IMR-90 (cell line): ENCODE results near the gene DNAJC19. TPM values are rescaled to one million over a fixed set of nuclear protein-coding genes. Genes with fewer than 3 reads are reported as not detected.

ENCODE experiments used
- ATAC-seq: fragments of 200-7000 bp; cut with Tn5 transposase; 2 replicates; pipeline ENCODE4 v1.9.1; 2020; ENCODE audit warnings: low read depth, mild to moderate bottlenecking, moderate library complexity
- BruUV-seq: library from RNA; stranded (reverse); fragments of 400-500 nt; replicated peaks from 2 replicates; lab custom pipeline; 2021; lab: Mats Ljungman, UMichigan
- CTCF ChIA-PET: fragments of 300-600 bp; formaldehyde crosslinking; extraction: SDS; loops from one replicate; lab custom pipeline; 2021; ENCODE audit warnings: antibody characterized with exemption; lab: Yijun Ruan, JAX
- POLR2A ChIA-PET: fragments of 300-600 bp; sonication (Branson Sonifier 250); formaldehyde crosslinking; loops from one replicate; lab custom pipeline; 2022; ENCODE audit warnings: antibody characterized with exemption; ENCODE audit not compliant: unreplicated experiment; lab: Charles Lee
- DNase-seq: peaks from one replicate; pipeline ENCODE4 v3.0.0; 2013
- H2AFZ ChIP-seq: replicated peaks from 2 replicates; pipeline ENCODE3; 2013; ENCODE audit warnings: low read length, mild to moderate bottlenecking; ENCODE audit not compliant: poor library complexity
- H2AK5ac ChIP-seq: 2 replicates; pipeline ENCODE4 v1.6.1; 2013; ENCODE audit warnings: low read depth, low read length, inconsistent platforms
- H2AK9ac ChIP-seq: replicated peaks from 2 replicates; pipeline ENCODE3; 2013; ENCODE audit warnings: mild to moderate bottlenecking, low read depth, low read length, moderate library complexity; ENCODE audit not compliant: poor library complexity
- H2BK120ac ChIP-seq: 2 replicates; pipeline ENCODE4 v1.6.1; 2013; ENCODE audit warnings: low read depth, low read length, inconsistent platforms
- H2BK15ac ChIP-seq: 3 replicates; pipeline ENCODE4 v1.6.1; 2013; ENCODE audit warnings: low read depth, low read length, inconsistent platforms
- H2BK20ac ChIP-seq: 2 replicates; pipeline ENCODE4 v1.6.1; 2013; ENCODE audit warnings: low read depth, mild to moderate bottlenecking, inconsistent platforms, low read length, moderate library complexity
- H2BK5ac ChIP-seq: 2 replicates; pipeline ENCODE4 v1.6.1; 2013; ENCODE audit warnings: mild to moderate bottlenecking, low read depth, low read length, inconsistent platforms; ENCODE audit not compliant: poor library complexity, severe bottlenecking
- H3K14ac ChIP-seq: replicated peaks from 2 replicates; pipeline ENCODE4 v1.6.1; 2013; ENCODE audit warnings: low read depth, low read length, inconsistent platforms
- H3K18ac ChIP-seq: 2 replicates; pipeline ENCODE4 v1.6.1; 2013; ENCODE audit warnings: low read depth, low read length, control low read depth
- H3K23ac ChIP-seq: 2 replicates; pipeline ENCODE4 v1.6.1; 2013; ENCODE audit warnings: low read depth, low read length, inconsistent platforms
- H3K27ac ChIP-seq: 2 replicates; pipeline ENCODE4 v1.5.1; 2013; ENCODE audit warnings: mild to moderate bottlenecking, control low read depth, low read length; ENCODE audit not compliant: insufficient read depth
- H3K27me3 ChIP-seq: 2 replicates; pipeline ENCODE4 v1.6.1; 2013; ENCODE audit warnings: low read length; ENCODE audit not compliant: control insufficient read depth, insufficient read depth
- H3K36me3 ChIP-seq: 2 replicates; pipeline ENCODE4 v1.6.1; 2013; ENCODE audit warnings: low read length, mixed read lengths; ENCODE audit not compliant: control insufficient read depth, insufficient read depth
- H3K4ac ChIP-seq: 2 replicates; pipeline ENCODE4 v1.6.1; 2013; ENCODE audit warnings: low read depth, low read length, inconsistent platforms
- H3K4me1 ChIP-seq: 2 replicates; pipeline ENCODE4 v1.6.1; 2013; ENCODE audit warnings: low read length, mixed read lengths; ENCODE audit not compliant: control insufficient read depth, insufficient read depth
- H3K4me2 ChIP-seq: 2 replicates; pipeline ENCODE4 v1.6.1; 2013; ENCODE audit warnings: low read depth, mild to moderate bottlenecking, control low read depth, low read length, moderate library complexity
- H3K4me3 ChIP-seq: 2 replicates; pipeline ENCODE4 v1.5.1; 2013; ENCODE audit warnings: low read depth, mild to moderate bottlenecking, control low read depth, low read length, moderate library complexity; ENCODE audit not compliant: insufficient read depth
- H3K56ac ChIP-seq: 2 replicates; pipeline ENCODE4 v1.6.1; 2013; ENCODE audit warnings: low read length, inconsistent platforms; ENCODE audit not compliant: insufficient read depth; ENCODE audit errors: extremely low read depth
- H3K79me1 ChIP-seq, 2 experiments: 2 replicates each; pipeline ENCODE4 v1.6.1; 2013; ENCODE audit warnings: low read length in 2 of 2, inconsistent platforms in 1 of 2, low read depth in 1 of 2
- H3K9ac ChIP-seq: 2 replicates; pipeline ENCODE4 v1.6.1; 2013; ENCODE audit warnings: low read depth, low read length, control low read depth
- H3K9me1 ChIP-seq: 2 replicates; pipeline ENCODE4 v1.6.1; 2013; ENCODE audit warnings: low read length, inconsistent platforms; ENCODE audit not compliant: insufficient read depth
- H3K9me3 ChIP-seq: 2 replicates; pipeline ENCODE4 v1.6.1; 2013; ENCODE audit warnings: low read length; ENCODE audit not compliant: control insufficient read depth, insufficient read depth
- H4K20me1 ChIP-seq: 2 replicates; pipeline ENCODE4 v1.6.1; 2013; ENCODE audit warnings: low read length, inconsistent platforms; ENCODE audit not compliant: insufficient read depth
- H4K5ac ChIP-seq: 2 replicates; pipeline ENCODE4 v1.6.1; 2013; ENCODE audit warnings: mild to moderate bottlenecking, low read depth, low read length, control low read depth
- H4K8ac ChIP-seq, 2 experiments: 2 replicates each; pipeline ENCODE4 v1.6.1; 2013; ENCODE audit warnings: low read depth in 2 of 2, low read length in 2 of 2, control low read depth in 1 of 2, inconsistent platforms in 1 of 2
- H4K91ac ChIP-seq: 2 replicates; pipeline ENCODE4 v1.6.1; 2013; ENCODE audit warnings: low read depth, low read length, inconsistent platforms; ENCODE audit not compliant: insufficient read depth
- BHLHE40 ChIP-seq: fragments of 150-350 bp; IDR thresholded peaks from 2 replicates; pipeline ENCODE4 v1.6.1; 2016; ENCODE audit warnings: mild to moderate bottlenecking, low read depth, low read length
- CEBPB ChIP-seq: IDR thresholded peaks from 2 replicates; pipeline ENCODE4 v1.6.1; 2012; ENCODE audit warnings: low read depth, low read length, improper control_type of control experiment
- CHD1 ChIP-seq: IDR thresholded peaks from 2 replicates; pipeline ENCODE4 v1.6.1; 2012; ENCODE audit warnings: low read depth, low read length, improper control_type of control experiment
- CTCF ChIP-seq: conservative IDR thresholded peaks from 2 replicates; pipeline ENCODE4 v1.5.1; 2012; ENCODE audit warnings: mild to moderate bottlenecking, low read depth, low read length, improper control_type of control experiment
- MAZ ChIP-seq: IDR thresholded peaks from 2 replicates; pipeline ENCODE4 v1.6.1; 2012; ENCODE audit warnings: low read depth, mild to moderate bottlenecking, low read length, improper control_type of control experiment, moderate library complexity, borderline replicate concordance
- MXI1 ChIP-seq: IDR thresholded peaks from 2 replicates; pipeline ENCODE4 v1.6.1; 2012; ENCODE audit warnings: low read depth, mild to moderate bottlenecking, low read length, moderate library complexity, borderline replicate concordance
- NFE2L2 ChIP-seq: fragments of 150-350 bp; IDR thresholded peaks from 2 replicates; pipeline ENCODE4 v1.6.1; 2016; ENCODE audit warnings: low read depth, mild to moderate bottlenecking, low read length
- POLR2A ChIP-seq: IDR thresholded peaks from 2 replicates; pipeline ENCODE4 v1.6.1; 2012; ENCODE audit warnings: mild to moderate bottlenecking, low read depth, low read length
- RCOR1 ChIP-seq: IDR thresholded peaks from 2 replicates; pipeline ENCODE4 v1.6.1; 2012; ENCODE audit warnings: mild to moderate bottlenecking, low read length, improper control_type of control experiment; ENCODE audit not compliant: insufficient replicate concordance
- SMC3 ChIP-seq: fragments of 150-350 bp; IDR thresholded peaks from 2 replicates; pipeline ENCODE4 v1.6.1; 2016; ENCODE audit warnings: low read depth, mild to moderate bottlenecking, antibody characterized with exemption, low read length, moderate library complexity
- USF2 ChIP-seq: fragments of 150-350 bp; IDR thresholded peaks from 2 replicates; pipeline ENCODE4 v1.6.1; 2017; ENCODE audit warnings: mild to moderate bottlenecking, antibody characterized with exemption, low read length, low read depth
- WGBS, 2 experiments: methylation state at CpG; one replicate each; pipeline versions ENCODE4 v1.1.5 to v1.1.7; 2013; ENCODE audit warnings: missing lambda C conversion rate in 2 of 2; ENCODE audit not compliant: insufficient read length in 1 of 2; ENCODE audit errors: extremely low coverage in 2 of 2; 5-methylcytosine and 5-hydroxymethylcytosine counted together
- dilution Hi-C: fragments of 300-500 bp; cut with HindIII; formaldehyde crosslinking; loops from one replicate; pipeline ENCODE4 v1.14.3; 2018; ENCODE audit warnings: low sequenced_read_pairs; ENCODE audit not compliant: unreplicated experiment
- in situ Hi-C: fragments of 300-500 bp; cut with MboI; formaldehyde crosslinking; loops from 3 replicates; pipeline ENCODE4 v1.14.3; 2019; ENCODE audit warnings: low sequenced_read_pairs, inconsistent platforms, mixed read lengths
- intact Hi-C: fragments of 100-400 bp; cut with micrococcal nuclease; formaldehyde crosslinking; loops from 2 replicates; pipeline ENCODE4 v1.10.0; 2022
- polyA plus RNA-seq, 3 experiments: library from polyadenylated mRNA; depleted of rRNA; stranded (reverse); fragments of >200 nt; gene quantifications; 2 replicates each; pipeline ENCODE4 v1.2.3, GENCODE V29; 2012; ENCODE audit warnings: low replicate concordance in 1 of 3
- total RNA-seq: library from RNA; depleted of rRNA; stranded (reverse); fragments of >200 nt; gene quantifications from 2 replicates; pipeline ENCODE4 v1.2.3, GENCODE V29; 2012
- TF ChIP-seq, protein P1 (sequence below): fragments of 150-350 bp; IDR thresholded peaks from 2 replicates; pipeline ENCODE4 v1.6.1; 2016; ENCODE audit warnings: low read depth, mild to moderate bottlenecking, low read length, moderate library complexity, borderline replicate concordance

The DNAJC19 gene
- total and polyA plus RNA-seq, 2 of the 4 experiments (the other 2 are of a cell fraction) = 16.0 to 39.4 TPM

DNA sequence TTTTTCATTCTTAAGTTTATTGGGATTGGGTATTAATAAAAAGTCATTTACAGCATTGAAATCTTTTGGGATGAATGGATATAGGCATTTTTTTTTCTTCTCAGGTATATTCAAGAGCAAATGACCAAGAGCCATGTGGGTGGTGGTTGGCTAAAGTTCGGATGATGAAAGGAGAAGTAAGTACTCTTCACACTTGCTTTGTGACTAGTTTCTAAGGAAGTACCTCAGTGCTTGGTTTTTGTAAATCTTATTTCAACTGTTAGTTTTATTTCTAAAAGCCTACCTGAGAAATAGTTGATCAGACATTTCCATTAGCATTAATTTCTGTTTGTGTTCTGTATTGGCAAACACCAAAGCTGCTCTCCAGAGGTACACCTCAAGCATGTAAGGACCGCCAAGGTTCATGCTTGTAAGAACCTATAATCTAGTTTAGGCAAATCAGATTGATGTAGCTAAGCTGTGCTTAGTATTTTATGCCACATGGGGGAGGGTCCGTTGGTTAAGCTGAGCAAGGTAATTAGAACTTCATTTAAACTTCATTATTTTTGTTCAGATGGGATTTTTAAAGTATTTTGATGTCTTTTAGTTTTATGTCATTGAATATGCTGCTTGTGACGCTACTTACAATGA, 41.7 kb downstream of the DNAJC19 start:
- no peak overlapping the region for H4K91ac ChIP-seq
- no CpG with 5 or more reads among the region's 4 CpGs for WGBS, 2 experiments

More for the DNA sequence above, 41.7 kb downstream of the DNAJC19 start:
- Histone ChIP-seq H3K4me3 (no peak overlapping the region), H2AFZ (no peak overlapping the region), H2BK20ac (no peak overlapping the region), H3K4me1 (no peaks in the 10 kb centered on the region), H3K9me1 (no peaks in the 10 kb centered on the region), H3K79me1 (peaks cover 21 to 24% of the 10 kb centered on the region in 2 experiments), H3K9ac (no peak overlapping the region), H3K27me3 (no peaks in the 10 kb centered on the region), H3K9me3 (no peaks in the 10 kb centered on the region), H3K4ac (no peak overlapping the region), H3K56ac (no peak overlapping the region), H3K23ac (no peak overlapping the region), H2BK15ac (no peak overlapping the region), H3K14ac (no peak overlapping the region), H2BK5ac (no peak overlapping the region), H2AK5ac (no peak overlapping the region), H4K8ac (no peak overlapping the region), H3K27ac (no peak overlapping the region), H4K5ac (no peak overlapping the region), H2BK120ac (no peak overlapping the region), H3K36me3 (peaks cover 37% of the 10 kb centered on the region), H2AK9ac (no peak overlapping the region), H4K20me1 (peaks cover 10% of the 10 kb centered on the region; the same call in 1 of the 2 replicates), H3K18ac (no peak overlapping the region), H3K4me2 (no peak overlapping the region)
- ATAC-seq (no peak), DNase-seq (no peak)
- in situ Hi-C loops = no loop called here
- CTCF ChIA-PET = no interaction called here
- POLR2A ChIA-PET = no interaction called here
- dilution Hi-C loops = no loop called here
- intact Hi-C loops = no loop called here
- no peak for TF ChIP-seq CEBPB
- no peak for TF ChIP-seq BHLHE40
- TF ChIP-seq, protein P1, sequence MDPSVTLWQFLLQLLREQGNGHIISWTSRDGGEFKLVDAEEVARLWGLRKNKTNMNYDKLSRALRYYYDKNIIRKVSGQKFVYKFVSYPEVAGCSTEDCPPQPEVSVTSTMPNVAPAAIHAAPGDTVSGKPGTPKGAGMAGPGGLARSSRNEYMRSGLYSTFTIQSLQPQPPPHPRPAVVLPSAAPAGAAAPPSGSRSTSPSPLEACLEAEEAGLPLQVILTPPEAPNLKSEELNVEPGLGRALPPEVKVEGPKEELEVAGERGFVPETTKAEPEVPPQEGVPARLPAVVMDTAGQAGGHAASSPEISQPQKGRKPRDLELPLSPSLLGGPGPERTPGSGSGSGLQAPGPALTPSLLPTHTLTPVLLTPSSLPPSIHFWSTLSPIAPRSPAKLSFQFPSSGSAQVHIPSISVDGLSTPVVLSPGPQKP = no peak
- no peak for TF ChIP-seq SMC3
- no peak for TF ChIP-seq MAZ
- no peak for TF ChIP-seq RCOR1
- no peak for TF ChIP-seq USF2
- no peak for TF ChIP-seq CHD1
- no peak for TF ChIP-seq POLR2A
- no peak for TF ChIP-seq NFE2L2
- TF ChIP-seq MXI1 = no peak
- TF ChIP-seq CTCF = no peak
- no TSS peak for BruUV-seq
